K562 (cell line): ENCODE results near the gene DEDD. TPM values are rescaled to one million over a fixed set of nuclear protein-coding genes. Genes with fewer than 3 reads are reported as not detected.
A peak's percentile ranks its signal among the peaks of the same experiment; 100 is the strongest.

Source experiments
- ARID1B ChIP-seq: fragments of 450-650 bp; IDR thresholded peaks from 2 replicates; pipeline ENCODE4 v1.6.1; 2016; ENCODE audit warnings: antibody characterized with exemption, mild to moderate bottlenecking, inconsistent platforms
- GABPA ChIP-seq: fragments of 200-800 bp; sonication (Bioruptor generic); conservative IDR thresholded peaks from 2 replicates; pipeline ENCODE4 v1.6.1; 2016; ENCODE audit warnings: low read depth, missing genetic modification characterization, missing compliant biosample characterization
- GTF2F1 ChIP-seq: IDR thresholded peaks from 2 replicates; pipeline ENCODE4 v1.6.1; 2011; ENCODE audit warnings: low read depth, low read length, improper control_type of control experiment
- KDM1A ChIP-seq, 2 experiments: fragments of 450-650 bp; IDR thresholded peaks; 2 replicates each; pipeline ENCODE4 v1.6.1; 2016; ENCODE audit warnings: mild to moderate bottlenecking in 2 of 2
- MCM2 ChIP-seq: fragments of 450-650 bp; IDR thresholded peaks from 2 replicates; pipeline ENCODE4 v1.6.1; 2017; ENCODE audit warnings: low read depth, mild to moderate bottlenecking
- ZNF695 ChIP-seq: fragments of 450-650 bp; formaldehyde crosslinking; IDR thresholded peaks from 2 replicates; pipeline ENCODE4 v1.4.0; 2020; ENCODE audit warnings: mild to moderate bottlenecking, moderate library complexity
- polyA plus RNA-seq, 8 experiments: library from polyadenylated mRNA; depleted of rRNA in 4 of 8; stranded (reverse) in 5 of 8; unstranded in 3 of 8; fragments of >200 nt; fragmentation: Nextera tagmentation in 2 of 8; fragmentation: Illumina TruSeq in 1 of 8; extraction: Ambion mirVana in 2 of 8; extraction: Trizol in 1 of 8; gene quantifications; 2 replicates each; pipeline versions ENCODE4 v1.2.1 to v1.2.3, GENCODE V29; 2011 to 2014; ENCODE audit warnings: inconsistent platforms in 1 of 8, missing spikeins in 1 of 8
- total RNA-seq, 7 experiments: library from RNA; depleted of rRNA in 6 of 7; stranded (reverse); fragments of >200 nt in 6 of 7; fragmentation: Illumina TruSeq in 2 of 7; extraction: Trizol in 2 of 7; gene quantifications; 2 replicates each; pipeline versions ENCODE4 v1.2.1 to v1.2.3, GENCODE V29; 2011 to 2021; ENCODE audit warnings: low replicate concordance in 1 of 7
- TF ChIP-seq, protein P1 (sequence below): fragments of 250-450 bp; sonication (Bioruptor Pico); IDR thresholded peaks from 2 replicates; pipeline ENCODE4 v1.4.0; 2020
- TF ChIP-seq, protein P2 (sequence below), 2 experiments: fragments of 150-350 bp in 1 of 2; IDR thresholded peaks; 2 replicates each; pipeline ENCODE4 v1.6.1; 2012 to 2016; ENCODE audit warnings: low read depth in 2 of 2, low read length in 2 of 2, mild to moderate bottlenecking in 1 of 2, moderate library complexity in 1 of 2
- TF ChIP-seq, protein P3 (sequence below): IDR thresholded peaks from 2 replicates; pipeline ENCODE4 v1.6.1; 2011; ENCODE audit warnings: borderline replicate concordance, low read depth, mild to moderate bottlenecking, moderate library complexity, low read length; ENCODE audit not compliant: insufficient read depth, poor library complexity, severe bottlenecking

DEDD gene
- total and polyA plus RNA-seq, 9 of the 15 experiments (the other 6 are each of a cell fraction or from before 2014, with no cell fraction given) = 11.6 to 41.0 (median 16.8) TPM

DNA sequence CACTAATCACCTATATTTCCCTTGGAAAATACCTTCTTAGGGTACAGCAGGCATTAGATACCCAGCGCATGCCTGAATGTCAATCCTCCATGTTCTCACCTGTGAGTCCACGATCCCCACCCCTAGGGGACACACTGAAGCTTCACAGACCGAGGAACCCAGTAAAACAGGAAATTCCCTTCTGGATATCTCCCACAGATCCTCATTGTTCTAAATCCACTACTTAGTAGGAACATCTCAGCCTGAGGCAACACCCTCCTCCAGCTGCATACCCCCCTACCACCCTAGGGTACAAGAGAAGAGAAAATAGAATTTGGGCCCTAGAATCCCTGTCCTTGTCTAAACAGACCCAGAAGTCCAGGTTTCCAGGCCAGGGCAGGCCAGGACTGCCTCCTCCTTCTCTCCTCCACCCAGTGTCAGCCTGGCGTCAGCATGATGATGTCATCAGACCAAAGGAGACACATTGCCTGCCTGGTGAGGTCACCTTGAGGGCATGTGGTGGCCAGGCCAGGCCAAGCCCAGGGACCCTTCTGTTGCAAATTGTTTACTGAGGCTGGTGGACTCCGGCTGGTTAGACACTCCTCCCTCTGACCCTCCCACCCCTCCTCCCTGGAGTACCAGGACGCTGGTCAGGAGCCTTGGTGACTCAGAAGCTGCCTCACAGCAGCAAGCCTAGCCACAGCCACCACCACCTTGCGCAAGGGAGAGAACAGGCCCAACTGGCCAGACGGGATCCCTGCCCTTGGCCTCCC is 49.3 kb downstream of the DEDD start (continued):
- TF ChIP-seq GTF2F1 (no peak), KDM1A (IDR thresholded peaks at IDR 0.05) (no peak), MCM2 (no peak), ARID1B (peak; percentile 66), ZNF695 (CRISPR knock-in tag) (no peak), GABPA (tag) (no peak)
- TF ChIP-seq, protein P1, sequence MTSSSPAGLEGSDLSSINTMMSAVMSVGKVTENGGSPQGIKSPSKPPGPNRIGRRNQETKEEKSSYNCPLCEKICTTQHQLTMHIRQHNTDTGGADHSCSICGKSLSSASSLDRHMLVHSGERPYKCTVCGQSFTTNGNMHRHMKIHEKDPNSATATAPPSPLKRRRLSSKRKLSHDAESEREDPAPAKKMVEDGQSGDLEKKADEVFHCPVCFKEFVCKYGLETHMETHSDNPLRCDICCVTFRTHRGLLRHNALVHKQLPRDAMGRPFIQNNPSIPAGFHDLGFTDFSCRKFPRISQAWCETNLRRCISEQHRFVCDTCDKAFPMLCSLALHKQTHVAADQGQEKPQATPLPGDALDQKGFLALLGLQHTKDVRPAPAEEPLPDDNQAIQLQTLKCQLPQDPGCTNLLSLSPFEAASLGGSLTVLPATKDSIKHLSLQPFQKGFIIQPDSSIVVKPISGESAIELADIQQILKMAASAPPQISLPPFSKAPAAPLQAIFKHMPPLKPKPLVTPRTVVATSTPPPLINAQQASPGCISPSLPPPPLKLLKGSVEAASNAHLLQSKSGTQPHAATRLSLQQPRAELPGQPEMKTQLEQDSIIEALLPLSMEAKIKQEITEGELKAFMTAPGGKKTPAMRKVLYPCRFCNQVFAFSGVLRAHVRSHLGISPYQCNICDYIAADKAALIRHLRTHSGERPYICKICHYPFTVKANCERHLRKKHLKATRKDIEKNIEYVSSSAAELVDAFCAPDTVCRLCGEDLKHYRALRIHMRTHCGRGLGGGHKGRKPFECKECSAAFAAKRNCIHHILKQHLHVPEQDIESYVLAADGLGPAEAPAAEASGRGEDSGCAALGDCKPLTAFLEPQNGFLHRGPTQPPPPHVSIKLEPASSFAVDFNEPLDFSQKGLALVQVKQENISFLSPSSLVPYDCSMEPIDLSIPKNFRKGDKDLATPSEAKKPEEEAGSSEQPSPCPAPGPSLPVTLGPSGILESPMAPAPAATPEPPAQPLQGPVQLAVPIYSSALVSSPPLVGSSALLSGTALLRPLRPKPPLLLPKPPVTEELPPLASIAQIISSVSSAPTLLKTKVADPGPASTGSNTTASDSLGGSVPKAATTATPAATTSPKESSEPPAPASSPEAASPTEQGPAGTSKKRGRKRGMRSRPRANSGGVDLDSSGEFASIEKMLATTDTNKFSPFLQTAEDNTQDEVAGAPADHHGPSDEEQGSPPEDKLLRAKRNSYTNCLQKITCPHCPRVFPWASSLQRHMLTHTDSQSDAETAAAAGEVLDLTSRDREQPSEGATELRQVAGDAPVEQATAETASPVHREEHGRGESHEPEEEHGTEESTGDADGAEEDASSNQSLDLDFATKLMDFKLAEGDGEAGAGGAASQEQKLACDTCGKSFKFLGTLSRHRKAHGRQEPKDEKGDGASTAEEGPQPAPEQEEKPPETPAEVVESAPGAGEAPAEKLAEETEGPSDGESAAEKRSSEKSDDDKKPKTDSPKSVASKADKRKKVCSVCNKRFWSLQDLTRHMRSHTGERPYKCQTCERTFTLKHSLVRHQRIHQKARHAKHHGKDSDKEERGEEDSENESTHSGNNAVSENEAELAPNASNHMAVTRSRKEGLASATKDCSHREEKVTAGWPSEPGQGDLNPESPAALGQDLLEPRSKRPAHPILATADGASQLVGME = no peak
- TF ChIP-seq, protein P2, sequence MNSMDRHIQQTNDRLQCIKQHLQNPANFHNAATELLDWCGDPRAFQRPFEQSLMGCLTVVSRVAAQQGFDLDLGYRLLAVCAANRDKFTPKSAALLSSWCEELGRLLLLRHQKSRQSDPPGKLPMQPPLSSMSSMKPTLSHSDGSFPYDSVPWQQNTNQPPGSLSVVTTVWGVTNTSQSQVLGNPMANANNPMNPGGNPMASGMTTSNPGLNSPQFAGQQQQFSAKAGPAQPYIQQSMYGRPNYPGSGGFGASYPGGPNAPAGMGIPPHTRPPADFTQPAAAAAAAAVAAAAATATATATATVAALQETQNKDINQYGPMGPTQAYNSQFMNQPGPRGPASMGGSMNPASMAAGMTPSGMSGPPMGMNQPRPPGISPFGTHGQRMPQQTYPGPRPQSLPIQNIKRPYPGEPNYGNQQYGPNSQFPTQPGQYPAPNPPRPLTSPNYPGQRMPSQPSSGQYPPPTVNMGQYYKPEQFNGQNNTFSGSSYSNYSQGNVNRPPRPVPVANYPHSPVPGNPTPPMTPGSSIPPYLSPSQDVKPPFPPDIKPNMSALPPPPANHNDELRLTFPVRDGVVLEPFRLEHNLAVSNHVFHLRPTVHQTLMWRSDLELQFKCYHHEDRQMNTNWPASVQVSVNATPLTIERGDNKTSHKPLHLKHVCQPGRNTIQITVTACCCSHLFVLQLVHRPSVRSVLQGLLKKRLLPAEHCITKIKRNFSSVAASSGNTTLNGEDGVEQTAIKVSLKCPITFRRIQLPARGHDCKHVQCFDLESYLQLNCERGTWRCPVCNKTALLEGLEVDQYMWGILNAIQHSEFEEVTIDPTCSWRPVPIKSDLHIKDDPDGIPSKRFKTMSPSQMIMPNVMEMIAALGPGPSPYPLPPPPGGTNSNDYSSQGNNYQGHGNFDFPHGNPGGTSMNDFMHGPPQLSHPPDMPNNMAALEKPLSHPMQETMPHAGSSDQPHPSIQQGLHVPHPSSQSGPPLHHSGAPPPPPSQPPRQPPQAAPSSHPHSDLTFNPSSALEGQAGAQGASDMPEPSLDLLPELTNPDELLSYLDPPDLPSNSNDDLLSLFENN (IDR thresholded peaks at IDR 0.05; ENCODE audit: low read depth in 2 of 2, low read length in 2 of 2) = no peak
- TF ChIP-seq, protein P3, sequence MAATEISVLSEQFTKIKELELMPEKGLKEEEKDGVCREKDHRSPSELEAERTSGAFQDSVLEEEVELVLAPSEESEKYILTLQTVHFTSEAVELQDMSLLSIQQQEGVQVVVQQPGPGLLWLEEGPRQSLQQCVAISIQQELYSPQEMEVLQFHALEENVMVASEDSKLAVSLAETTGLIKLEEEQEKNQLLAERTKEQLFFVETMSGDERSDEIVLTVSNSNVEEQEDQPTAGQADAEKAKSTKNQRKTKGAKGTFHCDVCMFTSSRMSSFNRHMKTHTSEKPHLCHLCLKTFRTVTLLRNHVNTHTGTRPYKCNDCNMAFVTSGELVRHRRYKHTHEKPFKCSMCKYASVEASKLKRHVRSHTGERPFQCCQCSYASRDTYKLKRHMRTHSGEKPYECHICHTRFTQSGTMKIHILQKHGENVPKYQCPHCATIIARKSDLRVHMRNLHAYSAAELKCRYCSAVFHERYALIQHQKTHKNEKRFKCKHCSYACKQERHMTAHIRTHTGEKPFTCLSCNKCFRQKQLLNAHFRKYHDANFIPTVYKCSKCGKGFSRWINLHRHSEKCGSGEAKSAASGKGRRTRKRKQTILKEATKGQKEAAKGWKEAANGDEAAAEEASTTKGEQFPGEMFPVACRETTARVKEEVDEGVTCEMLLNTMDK = no peak
